Activated CD4-positive, alpha-beta memory T cell treated with anti-CD3 and anti-CD28 coated beads, Interleukin-2, amount 10 ng/mL, durations not matched to agents 7 days and 5 days (primary cell): ENCODE results near the gene PBRM1. TPM values are rescaled to one million over a fixed set of nuclear protein-coding genes. Genes with fewer than 3 reads are reported as not detected.

Experiments
- CTCF ChIA-PET: fragments of 350-600 bp; sonication (Branson Sonifier 250); formaldehyde crosslinking; loops from one replicate; lab custom pipeline; 2021; ENCODE audit warnings: antibody characterized with exemption, inconsistent platforms; lab: Charles Lee
- POLR2A ChIA-PET: fragments of 350-600 bp; sonication (Branson Sonifier 250); formaldehyde crosslinking; loops from one replicate; lab custom pipeline; 2021; ENCODE audit warnings: antibody characterized with exemption; lab: Charles Lee
- DNase-seq: peaks from one replicate; pipeline ENCODE4 v3.0.0-alpha.2; 2020
- H3K27ac Mint-ChIP-seq: one replicate; pipeline ENCODE4 v1.8.0; 2021; ENCODE audit warnings: mild to moderate bottlenecking, mixed read lengths
- H3K27me3 Mint-ChIP-seq: one replicate; pipeline ENCODE4 v1.8.0; 2021; ENCODE audit warnings: mixed read lengths
- H3K36me3 Mint-ChIP-seq: one replicate; pipeline ENCODE4 v1.8.0; 2021; ENCODE audit warnings: low read depth, mixed read lengths
- H3K4me1 Mint-ChIP-seq: one replicate; pipeline ENCODE4 v1.8.0; 2021; ENCODE audit warnings: mixed read lengths
- H3K4me3 Mint-ChIP-seq: one replicate; pipeline ENCODE4 v1.8.0; 2021; ENCODE audit warnings: mild to moderate bottlenecking, mixed read lengths
- H3K9me3 Mint-ChIP-seq: one replicate; pipeline ENCODE4 v1.8.0; 2021; ENCODE audit warnings: mixed read lengths
- total RNA-seq, 2 experiments: library from RNA; stranded (reverse); gene quantifications; one replicate each; pipeline ENCODE4 v1.2.3, GENCODE V29; 2021

Gene PBRM1
- total RNA-seq, 2 experiments from 2014 or later = 69.0 to 70.2 TPM

GRCh38 chr3:52596658-52597265, 89.0 kb downstream of the PBRM1 start:
- DNase-seq = no peak
- Mint-ChIP-seq H3K27ac (no peak overlapping the region), H3K4me1 (no peaks in the 10 kb centered on the region), H3K27me3 (no peaks in the 10 kb centered on the region), H3K4me3 (no peak overlapping the region), H3K9me3 (peaks cover 9% of the 10 kb centered on the region), H3K36me3 (peaks cover 79% of the 10 kb centered on the region)
- ChIA-PET POLR2A (no interaction called here), CTCF (no interaction called here)

GRCh38 chr3:52593103-52593502, 92.6 kb downstream of the PBRM1 start:
- DNase-seq = no peak
- H3K27me3 Mint-ChIP-seq = no peaks in the 10 kb centered on the region
- ChIA-PET CTCF (no interaction called here), POLR2A (no interaction called here)
- no peak overlapping the region for H3K27ac Mint-ChIP-seq
- H3K4me3 Mint-ChIP-seq = no peak overlapping the region
- no peaks in the 10 kb centered on the region for H3K4me1 Mint-ChIP-seq
- no peaks in the 10 kb centered on the region for H3K9me3 Mint-ChIP-seq
- peaks cover 60% of the 10 kb centered on the region for H3K36me3 Mint-ChIP-seq

- Mint-ChIP-seq H3K9me3 (no peaks in the 10 kb centered on the region), H3K27me3 (no peaks in the 10 kb centered on the region), H3K27ac (no peak overlapping the region), H3K4me1 (no peaks in the 10 kb centered on the region), H3K36me3 (peaks cover 51% of the 10 kb centered on the region), H3K4me3 (no peak overlapping the region)
- DNase-seq = no peak
- ChIA-PET POLR2A (no interaction called here), CTCF (no interaction called here)
Observed at GRCh38 chr3:52574056-52574965, 111.4 kb downstream of the PBRM1 start.

- Mint-ChIP-seq H3K27me3 (no peaks in the 10 kb centered on the region), H3K4me1 (no peaks in the 10 kb centered on the region), H3K4me3 (no peak overlapping the region), H3K27ac (no peak overlapping the region), H3K36me3 (peaks cover 37% of the 10 kb centered on the region), H3K9me3 (no peaks in the 10 kb centered on the region)
- CTCF ChIA-PET = no interaction called here
- POLR2A ChIA-PET = no interaction called here
- no peak for DNase-seq
Observed at GRCh38 chr3:52572221-52572620, 113.5 kb downstream of the PBRM1 start.

GRCh38 chr3:52570076-52570475, 115.6 kb downstream of the PBRM1 start:
- Mint-ChIP-seq H3K9me3 (no peaks in the 10 kb centered on the region), H3K36me3 (peaks cover 34% of the 10 kb centered on the region), H3K27ac (no peak overlapping the region), H3K27me3 (no peaks in the 10 kb centered on the region), H3K4me1 (no peaks in the 10 kb centered on the region), H3K4me3 (no peak overlapping the region)
- ChIA-PET POLR2A (no interaction called here), CTCF (interaction anchor here (1.1 to 1.3 kb wide), 2 partner anchors 10 to 11 kb away, joined by 3 to 4 read pairs; no protein-coding TSS in a partner anchor)
- no peak for DNase-seq

- no peak for DNase-seq
- H3K27ac Mint-ChIP-seq = no peak overlapping the region
- no peak overlapping the region for H3K4me3 Mint-ChIP-seq
- H3K9me3 Mint-ChIP-seq = no peaks in the 10 kb centered on the region
- ChIA-PET POLR2A (no interaction called here), CTCF (interaction anchor here (0.6 to 0.9 kb wide), 2 partner anchors 18 to 543 kb away, joined by 3 read pairs; no protein-coding TSS in a partner anchor)
- H3K27me3 Mint-ChIP-seq = no peaks in the 10 kb centered on the region
- no peaks in the 10 kb centered on the region for H3K4me1 Mint-ChIP-seq
- H3K36me3 Mint-ChIP-seq = peaks cover 28% of the 10 kb centered on the region
Observed at GRCh38 chr3:52568069-52568468, 117.6 kb downstream of the PBRM1 start.

- ChIA-PET POLR2A (no interaction called here), CTCF (no interaction called here)
- Mint-ChIP-seq H3K9me3 (no peaks in the 10 kb centered on the region), H3K36me3 (peaks cover 51% of the 10 kb centered on the region), H3K27me3 (no peaks in the 10 kb centered on the region), H3K4me1 (no peaks in the 10 kb centered on the region), H3K27ac (no peak overlapping the region), H3K4me3 (no peak overlapping the region)
- no peak for DNase-seq
Observed at GRCh38 chr3:52563984-52564383, 121.7 kb downstream of the PBRM1 start.

- POLR2A ChIA-PET = no interaction called here
- Mint-ChIP-seq H3K27ac (no peak overlapping the region), H3K4me1 (no peaks in the 10 kb centered on the region), H3K27me3 (no peaks in the 10 kb centered on the region), H3K36me3 (peaks cover 61% of the 10 kb centered on the region), H3K4me3 (no peak overlapping the region), H3K9me3 (no peaks in the 10 kb centered on the region)
- CTCF ChIA-PET = interaction anchor here (1.1 kb wide), 1 partner anchor 9 kb away, joined by 3 read pairs; no protein-coding TSS in a partner anchor
- DNase-seq = no peak
Observed at GRCh38 chr3:52561028-52561747, 124.5 kb downstream of the PBRM1 start.

GRCh38 chr3:52558436-52558835, 127.3 kb downstream of the PBRM1 start:
- CTCF ChIA-PET = no interaction called here
- Mint-ChIP-seq H3K27ac (no peak overlapping the region), H3K27me3 (no peaks in the 10 kb centered on the region), H3K4me1 (no peaks in the 10 kb centered on the region), H3K9me3 (no peaks in the 10 kb centered on the region), H3K4me3 (no peak overlapping the region), H3K36me3 (peaks cover 70% of the 10 kb centered on the region)
- no peak for DNase-seq
- POLR2A ChIA-PET = interaction anchor here (0.6 to 1.3 kb wide), 2 partner anchors 10 to 198 kb away, joined by 3 to 4 read pairs; no protein-coding TSS in a partner anchor

- no peak overlapping the region for H3K27ac Mint-ChIP-seq
- ChIA-PET POLR2A (no interaction called here), CTCF (no interaction called here)
- H3K36me3 Mint-ChIP-seq = peaks cover 63% of the 10 kb centered on the region
- H3K4me1 Mint-ChIP-seq = no peaks in the 10 kb centered on the region
- no peaks in the 10 kb centered on the region for H3K9me3 Mint-ChIP-seq
- no peak for DNase-seq
- H3K4me3 Mint-ChIP-seq = no peak overlapping the region
- H3K27me3 Mint-ChIP-seq = no peaks in the 10 kb centered on the region
Observed at GRCh38 chr3:52557011-52557960, 128.4 kb downstream of the PBRM1 start.

GRCh38 chr3:52555056-52555455, 130.7 kb downstream of the PBRM1 start:
- CTCF ChIA-PET = no interaction called here
- no peak for DNase-seq

GRCh38 chr3:52554026-52554755, 131.5 kb downstream of the PBRM1 start:
- ChIA-PET POLR2A (no interaction called here), CTCF (interaction anchor here (0.7 kb wide), 1 partner anchor 9 kb away, joined by 4 read pairs; no protein-coding TSS in a partner anchor)
- no peak overlapping the region for H3K27ac Mint-ChIP-seq
- no peaks in the 10 kb centered on the region for H3K9me3 Mint-ChIP-seq
- no peak for DNase-seq
- H3K4me3 Mint-ChIP-seq = no peak overlapping the region
- H3K27me3 Mint-ChIP-seq = no peaks in the 10 kb centered on the region
- H3K36me3 Mint-ChIP-seq = peaks cover 51% of the 10 kb centered on the region
- peaks cover 2% of the 10 kb centered on the region for H3K4me1 Mint-ChIP-seq

More at GRCh38 chr3:52555056-52555455, 130.7 kb downstream of the PBRM1 start:
- POLR2A ChIA-PET = no interaction called here
- Mint-ChIP-seq H3K27me3 (no peaks in the 10 kb centered on the region), H3K9me3 (no peaks in the 10 kb centered on the region), H3K4me1 (no peaks in the 10 kb centered on the region), H3K4me3 (no peak overlapping the region), H3K36me3 (peaks cover 57% of the 10 kb centered on the region), H3K27ac (no peak overlapping the region)
